Hepatocyte (in vitro differentiated cells): ENCODE measurements around the gene XPNPEP2. TPM values are rescaled to one million over a fixed set of nuclear protein-coding genes. Genes with fewer than 3 reads are reported as not detected.

Source experiments
- DNase-seq: peaks from one replicate; pipeline ENCODE4 v3.0.0-alpha.2; 2016; ENCODE audit warnings: low spot score
- H2AFZ ChIP-seq: fragments of 200-600 bp; sonication (generic); 2 replicates; pipeline ENCODE4 v1.6.0; 2016; ENCODE audit warnings: antibody characterized with exemption, mild to moderate bottlenecking
- H3K27ac ChIP-seq: fragments of 200-600 bp; sonication (generic); 2 replicates; pipeline ENCODE4 v1.5.1; 2016; ENCODE audit warnings: mild to moderate bottlenecking
- H3K27me3 ChIP-seq: fragments of 200-600 bp; sonication (generic); 2 replicates; pipeline ENCODE4 v1.6.1; 2016
- H3K36me3 ChIP-seq: fragments of 200-600 bp; sonication (generic); replicated peaks from 2 replicates; pipeline ENCODE4 v1.5.1; 2016; ENCODE audit warnings: low read depth; ENCODE audit not compliant: insufficient read depth
- H3K4me1 ChIP-seq: fragments of 200-600 bp; sonication (generic); 2 replicates; pipeline ENCODE4 v1.5.1; 2016; ENCODE audit warnings: mild to moderate bottlenecking, moderate library complexity; ENCODE audit not compliant: insufficient read depth
- H3K4me2 ChIP-seq: fragments of 200-600 bp; sonication (generic); 2 replicates; pipeline ENCODE4 v1.6.0; 2016
- H3K4me3 ChIP-seq: fragments of 200-600 bp; sonication (generic); 2 replicates; pipeline ENCODE4 v1.5.1; 2016; ENCODE audit warnings: mild to moderate bottlenecking
- H3K79me2 ChIP-seq: fragments of 200-600 bp; sonication (generic); 2 replicates; pipeline ENCODE4 v1.6.0; 2017; ENCODE audit warnings: mild to moderate bottlenecking
- H3K9me2 ChIP-seq: fragments of 200-600 bp; sonication (generic); replicated peaks from 2 replicates; pipeline ENCODE4 v1.6.0; 2017; ENCODE audit warnings: mild to moderate bottlenecking; ENCODE audit not compliant: insufficient read depth
- H3K9me3 ChIP-seq: fragments of 200-600 bp; sonication (generic); 2 replicates; pipeline ENCODE4 v1.5.1; 2016; ENCODE audit warnings: low read depth, mild to moderate bottlenecking
- H4K20me1 ChIP-seq: fragments of 200-600 bp; sonication (generic); 2 replicates; pipeline ENCODE4 v1.6.0; 2016; ENCODE audit warnings: mild to moderate bottlenecking; ENCODE audit not compliant: insufficient read depth, poor library complexity, severe bottlenecking
- CTCF ChIP-seq: fragments of 200-600 bp; sonication (generic); IDR thresholded peaks from 2 replicates; pipeline ENCODE4 v1.5.1; 2016; ENCODE audit warnings: antibody characterized with exemption, mild to moderate bottlenecking; ENCODE audit not compliant: poor library complexity
- EZH2 ChIP-seq: fragments of 200-600 bp; sonication (generic); IDR thresholded peaks from 2 replicates; pipeline ENCODE4 v1.6.1; 2016; ENCODE audit warnings: antibody characterized with exemption, mild to moderate bottlenecking, borderline replicate concordance
- EZH2phosphoT487 ChIP-seq: fragments of 200-600 bp; sonication (generic); IDR thresholded peaks from one replicate; pipeline ENCODE4 v1.6.1; 2018; ENCODE audit warnings: antibody characterized with exemption, mild to moderate bottlenecking, low read depth, moderate library complexity; ENCODE audit not compliant: unreplicated experiment, severe bottlenecking
- WGBS: methylation state at CpG from one replicate; pipeline ENCODE4 v1.1.6; 2016; ENCODE audit warnings: low lambda C conversion rate; ENCODE audit errors: missing lambda C conversion rate; 5-methylcytosine and 5-hydroxymethylcytosine counted together
- polyA plus RNA-seq: library from polyadenylated mRNA; unstranded; fragments of >200 nt; fragmentation: Nextera tagmentation; extraction: Ambion mirVana; gene quantifications from 2 replicates; pipeline ENCODE4 v1.2.1, GENCODE V29; 2016
- total RNA-seq: library from RNA; depleted of rRNA; stranded (reverse); fragments of >200 nt; gene quantifications from 2 replicates; pipeline ENCODE4 v1.2.3, GENCODE V29; 2014

The XPNPEP2 gene
- total and polyA plus RNA-seq, 2 experiments from 2014 or later = 21.9 to 23.1 TPM

DNA sequence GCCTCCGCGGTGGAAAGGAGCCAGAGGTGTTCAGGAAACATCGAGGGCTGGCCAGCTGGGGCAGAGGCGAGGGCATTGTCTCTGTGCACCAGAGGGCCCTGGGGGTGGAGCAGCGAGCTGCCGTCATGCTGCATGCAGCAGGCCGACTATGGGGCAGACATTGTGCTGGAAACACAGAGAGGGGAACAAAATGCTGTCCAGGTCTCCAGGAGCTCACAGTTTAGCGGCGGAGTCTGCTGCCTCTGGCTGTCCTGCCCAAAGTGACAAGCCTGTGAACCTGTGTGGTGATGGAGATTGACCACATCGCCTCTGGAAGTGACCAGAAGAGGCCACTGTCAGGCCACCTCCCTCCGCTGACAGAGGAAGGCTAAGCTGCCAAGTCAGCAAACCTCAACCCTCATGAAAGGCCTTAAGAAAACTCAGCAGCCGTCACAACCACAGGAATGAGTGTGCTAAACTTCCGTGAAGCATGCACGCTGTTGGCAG, 20.8 kb downstream of the XPNPEP2 start:
- H3K4me1 ChIP-seq = no peaks in the 10 kb centered on the region
- H3K36me3 ChIP-seq = no peaks in the 10 kb centered on the region
- no peak for DNase-seq
- H3K4me3 ChIP-seq = no peak overlapping the region
- no peak overlapping the region for H2AFZ ChIP-seq
- H3K27ac ChIP-seq = no peak overlapping the region
- no peaks in the 10 kb centered on the region for H3K27me3 ChIP-seq
- WGBS = 75% methylated on average over 13 of the region's 14 CpGs
- H3K4me2 ChIP-seq = no peak overlapping the region
- no peaks in the 10 kb centered on the region for H3K9me3 ChIP-seq
- TF ChIP-seq CTCF (no peak), EZH2 (no peak), EZH2phosphoT487 (no peak)
- H3K9me2 ChIP-seq = no peaks in the 10 kb centered on the region
- no peaks in the 10 kb centered on the region for H4K20me1 ChIP-seq
- H3K79me2 ChIP-seq = no peaks in the 10 kb centered on the region

- H3K36me3 ChIP-seq = no peaks in the 10 kb centered on the region
- H2AFZ ChIP-seq = no peak overlapping the region
- no peaks in the 10 kb centered on the region for H3K27me3 ChIP-seq
- DNase-seq = no peak
- no peaks in the 10 kb centered on the region for H3K4me1 ChIP-seq
- H3K4me2 ChIP-seq = no peak overlapping the region
- H3K4me3 ChIP-seq = no peak overlapping the region
- 62% methylated on average over 9 of the region's 9 CpGs for WGBS
- TF ChIP-seq CTCF = no peak
- no peak for TF ChIP-seq EZH2
- no peak for TF ChIP-seq EZH2phosphoT487
- H3K9me2 ChIP-seq = no peaks in the 10 kb centered on the region
- no peaks in the 10 kb centered on the region for H3K79me2 ChIP-seq
- no peaks in the 10 kb centered on the region for H4K20me1 ChIP-seq
- no peak overlapping the region for H3K27ac ChIP-seq
- no peaks in the 10 kb centered on the region for H3K9me3 ChIP-seq
Observed at GRCh38 chrX:129760155-129760554, 21.4 kb downstream of the XPNPEP2 start.

GRCh38 chrX:129760981-129761380, 22.2 kb downstream of the XPNPEP2 start:
- 87% methylated on average over 6 of the region's 6 CpGs for WGBS
- H3K27ac ChIP-seq = no peak overlapping the region

More at GRCh38 chrX:129760981-129761380, 22.2 kb downstream of the XPNPEP2 start:
- Histone ChIP-seq H3K4me1 (no peaks in the 10 kb centered on the region), H3K79me2 (no peaks in the 10 kb centered on the region), H2AFZ (no peak overlapping the region), H3K4me3 (no peak overlapping the region), H3K36me3 (no peaks in the 10 kb centered on the region), H3K9me3 (no peaks in the 10 kb centered on the region), H3K27me3 (no peaks in the 10 kb centered on the region), H4K20me1 (no peaks in the 10 kb centered on the region), H3K9me2 (no peaks in the 10 kb centered on the region), H3K4me2 (no peak overlapping the region)
- TF ChIP-seq EZH2phosphoT487 (no peak), CTCF (no peak), EZH2 (no peak)
- DNase-seq = no peak
